RWPE2 (cell line): ENCODE data around the gene MACROD2.
A peak's percentile ranks its signal among the peaks of the same experiment; 100 is the strongest.

Experiments
- ATAC-seq: fragments of 200-7000 bp; cut with Tn5 transposase; 3 replicates; pipeline ENCODE4 v1.9.1; 2021; ENCODE audit warnings: low read depth
- DNase-seq: peaks from one replicate; pipeline ENCODE4 v3.0.0-alpha.2; 2020; ENCODE audit warnings: low spot score
- H3K27ac ChIP-seq: fragments of 450-650 bp; 2 replicates; pipeline ENCODE4 v1.5.1; 2017; ENCODE audit warnings: mild to moderate bottlenecking; ENCODE audit not compliant: poor library complexity, severe bottlenecking
- H3K27me3 ChIP-seq: fragments of 250-450 bp; sonication (Bioruptor Pico); 2 replicates; pipeline ENCODE4 v1.5.1; 2021; ENCODE audit warnings: mild to moderate bottlenecking, moderate library complexity; ENCODE audit not compliant: insufficient read depth, poor library complexity, severe bottlenecking
- H3K36me3 ChIP-seq: fragments of 250-450 bp; sonication (Bioruptor Pico); 2 replicates; pipeline ENCODE4 v1.5.1; 2020; ENCODE audit warnings: low read depth, mild to moderate bottlenecking, moderate library complexity
- H3K4me1 ChIP-seq: fragments of 250-450 bp; sonication (Bioruptor Pico); 2 replicates; pipeline ENCODE4 v1.5.1; 2021; ENCODE audit warnings: mild to moderate bottlenecking, moderate library complexity; ENCODE audit not compliant: insufficient read depth, poor library complexity, severe bottlenecking
- H3K4me3 ChIP-seq: fragments of 250-450 bp; sonication (Bioruptor Pico); 2 replicates; pipeline ENCODE4 v1.5.1; 2021; ENCODE audit warnings: mild to moderate bottlenecking, moderate library complexity; ENCODE audit not compliant: severe bottlenecking
- H3K9me3 ChIP-seq: fragments of 250-450 bp; sonication (Bioruptor Pico); 2 replicates; pipeline ENCODE4 v1.5.1; 2021; ENCODE audit warnings: mild to moderate bottlenecking, moderate library complexity; ENCODE audit not compliant: severe bottlenecking
- CTCF ChIP-seq: fragments of 450-650 bp; IDR thresholded peaks from one replicate; pipeline ENCODE4 v1.5.1; 2017; ENCODE audit warnings: mild to moderate bottlenecking, moderate library complexity; ENCODE audit not compliant: poor library complexity, severe bottlenecking

The MACROD2 gene

GRCh38 chr20:15837563-15837962, 1842.2 kb downstream of the MACROD2 start:
- no peaks in the 10 kb centered on the region for H3K27me3 ChIP-seq
- no peak overlapping the region for H3K27ac ChIP-seq
- H3K9me3 ChIP-seq = no peaks in the 10 kb centered on the region
- DNase-seq (no peak), ATAC-seq (no peak)
- H3K36me3 ChIP-seq = no peaks in the 10 kb centered on the region
- no peak overlapping the region for H3K4me3 ChIP-seq
- TF ChIP-seq CTCF = no peak
- no peaks in the 10 kb centered on the region for H3K4me1 ChIP-seq

- H3K4me1 ChIP-seq = no peaks in the 10 kb centered on the region
- ATAC-seq = no peak
- TF ChIP-seq CTCF = no peak
- no peaks in the 10 kb centered on the region for H3K36me3 ChIP-seq
- no peaks in the 10 kb centered on the region for H3K9me3 ChIP-seq
- no peak for DNase-seq
- no peaks in the 10 kb centered on the region for H3K27me3 ChIP-seq
- no peak overlapping the region for H3K27ac ChIP-seq
- no peak overlapping the region for H3K4me3 ChIP-seq
Observed at GRCh38 chr20:15838466-15838865, 1843.2 kb downstream of the MACROD2 start.

GRCh38 chr20:15840636-15841301, 1845.5 kb downstream of the MACROD2 start:
- no peak for ATAC-seq

GRCh38 chr20:15842872-15843271, 1847.6 kb downstream of the MACROD2 start:
- Histone ChIP-seq H3K4me1 (no peaks in the 10 kb centered on the region), H3K36me3 (no peaks in the 10 kb centered on the region), H3K4me3 (no peak overlapping the region), H3K9me3 (no peaks in the 10 kb centered on the region), H3K27me3 (no peaks in the 10 kb centered on the region), H3K27ac (no peak overlapping the region)
- ATAC-seq (no peak), DNase-seq (no peak)
- peak; percentile 13 for TF ChIP-seq CTCF

More at GRCh38 chr20:15840636-15841301, 1845.5 kb downstream of the MACROD2 start:
- no peak for TF ChIP-seq CTCF
- H3K27ac ChIP-seq = no peak overlapping the region
- H3K36me3 ChIP-seq = no peaks in the 10 kb centered on the region
- H3K9me3 ChIP-seq = no peaks in the 10 kb centered on the region
- no peak for DNase-seq
- H3K4me1 ChIP-seq = no peaks in the 10 kb centered on the region
- no peak overlapping the region for H3K4me3 ChIP-seq
- H3K27me3 ChIP-seq = no peaks in the 10 kb centered on the region

GRCh38 chr20:15843777-15844176, 1848.5 kb downstream of the MACROD2 start:
- no peak overlapping the region for H3K27ac ChIP-seq
- no peaks in the 10 kb centered on the region for H3K27me3 ChIP-seq
- H3K4me3 ChIP-seq = no peak overlapping the region
- no peaks in the 10 kb centered on the region for H3K9me3 ChIP-seq
- no peaks in the 10 kb centered on the region for H3K4me1 ChIP-seq
- ATAC-seq = no peak
- H3K36me3 ChIP-seq = no peaks in the 10 kb centered on the region
- no peak for DNase-seq
- no peak for TF ChIP-seq CTCF
